Left cardiac atrium (tissue), 4 donors: Measurements from ENCODE around the gene HCST. TPM values are rescaled to one million over a fixed set of nuclear protein-coding genes. Genes with fewer than 3 reads are reported as not detected.

Source experiments
- ATAC-seq, 2 donors: fragments of 200-7000 bp; cut with Tn5 transposase; one replicate each; pipeline ENCODE4 v1.9.1; 2020; ENCODE audit warnings: mild to moderate bottlenecking in 2 of 2, moderate library complexity in 2 of 2
- DNase-seq: peaks from one replicate; pipeline ENCODE4 v3.0.0-alpha.2; 2020
- intact Hi-C, 2 donors: fragments of 100-400 bp; cut with DNase I; formaldehyde crosslinking; loops; one replicate each; pipeline versions ENCODE4 v1.14.1 to v1.15.1; 2022 to 2023
- total RNA-seq, 2 donors: library from RNA; stranded (reverse); fragmentation: NEBNext Ultra II Directional; extraction: Animal tissue kit (Norgen Biotek cat#: 25700); gene quantifications; one replicate each; pipeline ENCODE4 v1.2.1, GENCODE V29; 2021
- donor health status: DM: no; HTN: yes; CAD: no.
- donor health status: DM: no; HTN: yes; CAD: no; lungs with severe emphysema.
- donor health status: DM: yes; HTN: yes; CAD: no.
- donor health status: Dilated cardiomyopathy.

The HCST gene
- total RNA-seq, 2 donors from 2014 or later, result 6.9 to 15.5 TPM

- intact Hi-C loops, result no loop called here
- ATAC-seq (no peak), DNase-seq (no peak)
These were observed 42.9 kb downstream of the HCST start for GRCh38 chr19:35945121-35945790.

GRCh38 chr19:35946203-35946602, 43.9 kb downstream of the HCST start:
- intact Hi-C loops, result no loop called here

GRCh38 chr19:35949131-35949530, 46.8 kb downstream of the HCST start:
- intact Hi-C loops, result no loop called here
- ATAC-seq (no peak), DNase-seq (no peak)

More at GRCh38 chr19:35946203-35946602, 43.9 kb downstream of the HCST start:
- ATAC-seq (no peak), DNase-seq (no peak)

Other genes starting within 250 kb of the HCST start
- gene UPK1A, start 236.0 kb upstream of the HCST start, total RNA-seq, result not detected
- not detected for gene ZBTB32, start 198.0 kb upstream of the HCST start, total RNA-seq
- gene KMT2B, start 184.5 kb upstream of the HCST start, total RNA-seq, result 10 to 100 TPM; 15.4 to 17.1 TPM
- 1 to 10 TPM; 6.5 to 7.0 TPM for gene IGFLR1, start 160.1 kb upstream of the HCST start, total RNA-seq
- gene U2AF1L4, start 157.1 kb upstream of the HCST start, total RNA-seq, result 10 to 100 TPM; 17.7 to 21.6 TPM
- gene PSENEN, start 156.9 kb upstream of the HCST start, total RNA-seq, result 10 to 100 TPM; 41.7 to 46.6 TPM
- gene LIN37, start 154.0 kb upstream of the HCST start, total RNA-seq, result 1 to 10 TPM; 7.5 to 8.1 TPM
- gene HSPB6, start 145.5 kb upstream of the HCST start, total RNA-seq, result 100 to 1,000 TPM; 210 to 251 TPM
- 1 to 10 TPM; 6.8 to 8.4 TPM for gene PROSER3, start 144.4 kb upstream of the HCST start, total RNA-seq
- 1 to 10 TPM; 2.4 to 2.7 TPM for gene ARHGAP33, start 127.0 kb upstream of the HCST start, total RNA-seq
- gene PRODH2, start 89.7 kb upstream of the HCST start, total RNA-seq, result not detected
- gene NPHS1, start 50.0 kb upstream of the HCST start, total RNA-seq, result not detected
- under 1 TPM in 1 of 2 donors, not detected in 1; 0.06 TPM for gene KIRREL2, start 45.6 kb upstream of the HCST start, total RNA-seq
- gene APLP1, start 34.0 kb upstream of the HCST start, total RNA-seq, result 10 to 100 TPM; 11.3 to 17.0 TPM
- 1 to 10 TPM; 3.9 to 5.4 TPM for gene NFKBID, start 2.0 kb upstream of the HCST start, total RNA-seq
- 10 to 100 TPM; 43.4 to 88.7 TPM for gene TYROBP, start 5.8 kb downstream of the HCST start, total RNA-seq
- gene LRFN3, start 33.8 kb downstream of the HCST start, total RNA-seq, result 1 to 10 TPM; 7.6 to 9.7 TPM
- 10 to 100 TPM; 11.4 to 16.0 TPM for gene SDHAF1, start 92.7 kb downstream of the HCST start, total RNA-seq
- under 1 TPM in 1 of 2 donors, not detected in 1; 0.27 TPM for gene SYNE4, start 106.3 kb downstream of the HCST start, total RNA-seq
- 10 to 100 TPM; 11.6 to 13.2 TPM for gene ALKBH6, start 111.7 kb downstream of the HCST start, total RNA-seq
- 1 to 10 TPM; 7.2 to 7.9 TPM for gene CLIP3, start 130.3 kb downstream of the HCST start, total RNA-seq
- 1 to 10 TPM; 2.3 to 4.4 TPM for gene THAP8, start 151.8 kb downstream of the HCST start, total RNA-seq
- gene WDR62, start 152.4 kb downstream of the HCST start, total RNA-seq, result 10 to 100 TPM in 1 of 2 donors, 1 to 10 TPM in 1; 4.4 to 18.1 TPM
- not detected for gene OVOL3, start 208.6 kb downstream of the HCST start, total RNA-seq
- gene POLR2I, start 212.3 kb downstream of the HCST start, total RNA-seq, result 100 to 1,000 TPM in 1 of 2 donors, 10 to 100 TPM in 1; 92.6 to 104 TPM
- gene TBCB, start 212.9 kb downstream of the HCST start, total RNA-seq, result 10 to 100 TPM; 81.2 to 85.0 TPM
- 100 to 1,000 TPM; 614 TPM for gene CAPNS1, start 237.5 kb downstream of the HCST start, total RNA-seq
- 1,000 to 10,000 TPM; 1,384 to 1,769 TPM for gene COX7A1, start 249.9 kb downstream of the HCST start, total RNA-seq